HL-60 (cell line): ENCODE data around the gene PCDHA4.
"Not testable (repeated sequence)": the region's sequence is repeated elsewhere in the genome, so short reads cannot be mapped to it uniquely, and the experiment has no call there.

Source experiments
- DNase-seq, 2 experiments: peaks; one replicate each; pipeline ENCODE4 v3.0.0-alpha.2; 2010 to 2020; ENCODE audit warnings: low read depth in 1 of 2, low spot score in 1 of 2
- H3K27ac ChIP-seq: fragments of 250-450 bp; sonication (Bioruptor Pico); replicated peaks from 2 replicates; pipeline ENCODE4 v1.5.1; 2020; ENCODE audit warnings: mild to moderate bottlenecking, moderate library complexity
- H3K27me3 ChIP-seq: fragments of 250-450 bp; sonication (Bioruptor Pico); 2 replicates; pipeline ENCODE4 v1.5.1; 2021; ENCODE audit warnings: mild to moderate bottlenecking, moderate library complexity; ENCODE audit not compliant: insufficient read depth, poor library complexity, severe bottlenecking
- H3K4me3 ChIP-seq: replicated peaks from 2 replicates; pipeline ENCODE4 v1.5.1; 2011; ENCODE audit warnings: mild to moderate bottlenecking, control low read depth, low read length; ENCODE audit not compliant: insufficient read depth
- GABPA ChIP-seq: IDR thresholded peaks from 2 replicates; pipeline ENCODE4 v1.6.1; 2012; ENCODE audit warnings: low read depth
- POLR2AphosphoS5 ChIP-seq: IDR thresholded peaks from 2 replicates; pipeline ENCODE4 v1.6.1; 2012; ENCODE audit warnings: low read depth
- SPI1 ChIP-seq: IDR thresholded peaks from 2 replicates; pipeline ENCODE4 v1.6.1; 2012; ENCODE audit warnings: low read depth, mild to moderate bottlenecking, borderline replicate concordance
- TF ChIP-seq, protein P1 (sequence below): IDR thresholded peaks from one replicate; pipeline ENCODE4 v1.5.1; 2011; ENCODE audit warnings: low read length, control low read depth, inconsistent platforms; ENCODE audit not compliant: insufficient read depth
- TF ChIP-seq, protein P2 (sequence below): IDR thresholded peaks from 2 replicates; pipeline ENCODE4 v1.6.1; 2012; ENCODE audit warnings: low read depth; ENCODE audit not compliant: insufficient replicate concordance

The PCDHA4 gene

DNA sequence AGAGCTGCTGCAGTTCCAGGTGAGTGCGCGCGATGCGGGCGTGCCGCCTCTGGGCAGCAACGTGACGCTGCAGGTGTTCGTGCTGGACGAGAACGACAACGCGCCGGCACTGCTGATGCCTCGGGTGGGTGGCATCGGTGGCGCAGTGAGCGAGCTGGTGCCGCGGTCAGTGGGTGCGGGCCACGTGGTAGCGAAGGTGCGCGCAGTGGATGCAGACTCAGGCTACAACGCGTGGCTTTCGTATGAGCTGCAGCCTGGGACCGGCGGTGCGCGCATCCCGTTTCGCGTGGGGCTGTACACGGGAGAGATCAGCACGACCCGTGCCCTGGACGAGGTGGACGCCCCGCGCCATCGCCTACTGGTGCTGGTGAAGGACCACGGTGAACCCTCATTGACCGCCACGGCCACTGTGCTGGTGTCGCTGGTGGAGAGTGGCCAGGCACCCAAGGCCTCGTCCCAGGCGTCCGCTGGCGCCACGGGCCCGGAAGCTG, 4.0 kb upstream of the PCDHA4 start:
- Histone ChIP-seq H3K27me3 (no peaks in the 10 kb centered on the region), H3K4me3 (no peak overlapping the region), H3K27ac (no peak overlapping the region)
- TF ChIP-seq, protein P1, sequence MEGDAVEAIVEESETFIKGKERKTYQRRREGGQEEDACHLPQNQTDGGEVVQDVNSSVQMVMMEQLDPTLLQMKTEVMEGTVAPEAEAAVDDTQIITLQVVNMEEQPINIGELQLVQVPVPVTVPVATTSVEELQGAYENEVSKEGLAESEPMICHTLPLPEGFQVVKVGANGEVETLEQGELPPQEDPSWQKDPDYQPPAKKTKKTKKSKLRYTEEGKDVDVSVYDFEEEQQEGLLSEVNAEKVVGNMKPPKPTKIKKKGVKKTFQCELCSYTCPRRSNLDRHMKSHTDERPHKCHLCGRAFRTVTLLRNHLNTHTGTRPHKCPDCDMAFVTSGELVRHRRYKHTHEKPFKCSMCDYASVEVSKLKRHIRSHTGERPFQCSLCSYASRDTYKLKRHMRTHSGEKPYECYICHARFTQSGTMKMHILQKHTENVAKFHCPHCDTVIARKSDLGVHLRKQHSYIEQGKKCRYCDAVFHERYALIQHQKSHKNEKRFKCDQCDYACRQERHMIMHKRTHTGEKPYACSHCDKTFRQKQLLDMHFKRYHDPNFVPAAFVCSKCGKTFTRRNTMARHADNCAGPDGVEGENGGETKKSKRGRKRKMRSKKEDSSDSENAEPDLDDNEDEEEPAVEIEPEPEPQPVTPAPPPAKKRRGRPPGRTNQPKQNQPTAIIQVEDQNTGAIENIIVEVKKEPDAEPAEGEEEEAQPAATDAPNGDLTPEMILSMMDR = no peak
- no peak for TF ChIP-seq POLR2AphosphoS5
- TF ChIP-seq SPI1 = no peak
- TF ChIP-seq, protein P2, sequence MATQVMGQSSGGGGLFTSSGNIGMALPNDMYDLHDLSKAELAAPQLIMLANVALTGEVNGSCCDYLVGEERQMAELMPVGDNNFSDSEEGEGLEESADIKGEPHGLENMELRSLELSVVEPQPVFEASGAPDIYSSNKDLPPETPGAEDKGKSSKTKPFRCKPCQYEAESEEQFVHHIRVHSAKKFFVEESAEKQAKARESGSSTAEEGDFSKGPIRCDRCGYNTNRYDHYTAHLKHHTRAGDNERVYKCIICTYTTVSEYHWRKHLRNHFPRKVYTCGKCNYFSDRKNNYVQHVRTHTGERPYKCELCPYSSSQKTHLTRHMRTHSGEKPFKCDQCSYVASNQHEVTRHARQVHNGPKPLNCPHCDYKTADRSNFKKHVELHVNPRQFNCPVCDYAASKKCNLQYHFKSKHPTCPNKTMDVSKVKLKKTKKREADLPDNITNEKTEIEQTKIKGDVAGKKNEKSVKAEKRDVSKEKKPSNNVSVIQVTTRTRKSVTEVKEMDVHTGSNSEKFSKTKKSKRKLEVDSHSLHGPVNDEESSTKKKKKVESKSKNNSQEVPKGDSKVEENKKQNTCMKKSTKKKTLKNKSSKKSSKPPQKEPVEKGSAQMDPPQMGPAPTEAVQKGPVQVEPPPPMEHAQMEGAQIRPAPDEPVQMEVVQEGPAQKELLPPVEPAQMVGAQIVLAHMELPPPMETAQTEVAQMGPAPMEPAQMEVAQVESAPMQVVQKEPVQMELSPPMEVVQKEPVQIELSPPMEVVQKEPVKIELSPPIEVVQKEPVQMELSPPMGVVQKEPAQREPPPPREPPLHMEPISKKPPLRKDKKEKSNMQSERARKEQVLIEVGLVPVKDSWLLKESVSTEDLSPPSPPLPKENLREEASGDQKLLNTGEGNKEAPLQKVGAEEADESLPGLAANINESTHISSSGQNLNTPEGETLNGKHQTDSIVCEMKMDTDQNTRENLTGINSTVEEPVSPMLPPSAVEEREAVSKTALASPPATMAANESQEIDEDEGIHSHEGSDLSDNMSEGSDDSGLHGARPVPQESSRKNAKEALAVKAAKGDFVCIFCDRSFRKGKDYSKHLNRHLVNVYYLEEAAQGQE = no peak
- TF ChIP-seq GABPA = no peak
- no peak for DNase-seq

DNA sequence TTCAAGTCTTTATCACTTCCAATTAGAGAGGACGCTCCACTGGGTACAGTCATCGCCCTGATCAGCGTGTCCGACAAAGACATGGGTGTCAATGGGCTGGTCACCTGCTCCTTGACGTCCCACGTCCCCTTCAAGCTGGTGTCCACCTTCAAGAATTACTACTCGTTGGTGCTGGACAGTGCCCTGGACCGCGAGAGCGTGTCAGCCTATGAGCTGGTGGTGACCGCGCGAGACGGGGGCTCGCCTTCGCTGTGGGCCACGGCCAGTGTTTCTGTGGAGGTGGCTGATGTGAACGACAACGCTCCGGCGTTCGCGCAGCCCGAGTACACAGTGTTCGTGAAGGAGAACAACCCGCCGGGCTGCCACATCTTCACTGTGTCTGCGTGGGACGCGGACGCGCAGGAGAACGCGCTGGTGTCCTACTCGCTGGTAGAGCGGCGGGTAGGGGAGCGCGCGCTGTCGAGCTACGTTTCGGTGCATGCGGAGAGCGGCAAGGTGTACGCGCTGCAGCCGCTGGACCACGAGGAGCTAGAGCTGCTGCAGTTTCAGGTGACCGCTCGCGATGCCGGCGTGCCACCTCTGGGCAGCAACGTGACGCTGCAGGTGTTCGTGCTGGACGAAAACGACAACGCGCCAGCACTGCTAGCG, 1.5 kb downstream of the PCDHA4 start:
- not testable (repeated sequence) for H3K4me3 ChIP-seq, DNase-seq, H3K27ac ChIP-seq, H3K27me3 ChIP-seq

DNA sequence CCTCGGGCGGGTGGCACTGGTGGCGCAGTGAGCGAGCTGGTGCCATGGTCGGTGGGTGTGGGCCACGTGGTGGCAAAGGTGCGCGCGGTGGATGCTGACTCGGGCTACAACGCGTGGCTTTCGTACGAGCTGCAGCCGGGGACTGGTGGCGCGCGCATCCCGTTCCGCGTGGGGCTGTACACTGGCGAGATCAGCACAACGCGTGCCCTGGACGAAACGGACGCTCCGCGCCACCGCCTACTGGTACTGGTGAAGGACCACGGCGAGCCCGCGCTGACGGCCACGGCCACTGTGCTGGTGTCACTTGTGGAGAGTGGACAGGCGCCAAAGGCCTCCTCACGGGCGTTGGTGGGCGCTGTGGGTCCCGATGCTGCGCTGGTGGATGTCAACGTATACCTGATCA, 2.0 kb downstream of the PCDHA4 start:
- H3K27me3 ChIP-seq = no peaks in the 10 kb centered on the region
- DNase-seq = no peak
- no peak overlapping the region for H3K27ac ChIP-seq
- no peak overlapping the region for H3K4me3 ChIP-seq
- TF ChIP-seq, protein P2 = no peak
- no peak for TF ChIP-seq POLR2AphosphoS5

DNA sequence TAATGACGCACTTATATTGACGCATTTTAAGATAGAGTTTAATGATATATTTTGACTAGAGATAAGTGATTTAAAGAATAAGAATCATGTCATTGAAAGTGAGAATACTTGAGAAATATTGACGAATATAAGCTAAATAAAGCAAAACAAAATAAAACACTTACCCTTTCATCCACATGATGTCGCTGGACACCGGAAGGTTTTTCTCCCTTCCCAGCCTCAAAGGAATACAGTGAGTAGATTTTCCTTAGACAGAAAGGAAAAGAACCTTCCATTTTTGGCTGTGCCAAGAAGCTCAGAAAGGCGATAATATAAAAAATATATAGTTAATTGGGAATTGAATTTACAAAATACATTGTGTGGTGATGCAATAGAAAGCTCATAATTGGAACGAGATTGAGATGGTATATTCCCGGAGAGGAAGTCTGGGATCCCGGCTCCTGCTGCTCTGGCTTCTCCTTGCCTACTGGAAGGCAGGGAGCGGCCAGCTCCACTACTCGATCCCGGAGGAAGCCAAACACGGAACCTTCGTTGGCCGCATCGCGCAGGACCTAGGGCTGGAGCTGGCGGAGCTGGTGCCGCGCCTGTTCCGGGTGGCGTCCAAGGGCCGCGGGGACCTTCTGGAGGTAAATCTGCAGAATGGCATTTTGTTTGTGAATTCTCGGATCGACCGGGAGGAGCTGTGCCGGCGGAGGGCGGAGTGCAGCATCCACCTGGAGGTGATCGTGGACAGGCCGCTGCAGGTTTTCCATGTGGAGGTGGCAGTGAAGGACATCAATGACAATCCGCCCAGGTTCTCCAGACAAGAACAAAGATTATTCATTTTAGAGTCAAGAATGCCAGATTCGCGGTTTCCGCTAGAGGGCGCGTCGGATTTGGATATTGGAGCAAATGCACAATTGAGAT, 14.8 kb downstream of the PCDHA4 start, which contains the start of gene PCDHA5:
Gene PCDHA5 (plus strand): TSS at position 239 of the 906 bp plus-strand sequence.
- no peak for DNase-seq
- H3K27me3 ChIP-seq = no peaks in the 10 kb centered on the region
- H3K27ac ChIP-seq = no peak within 1 kb of the TSS
- no peak within 1 kb of the TSS for H3K4me3 ChIP-seq
- TF ChIP-seq POLR2AphosphoS5 (no peak), GABPA (no peak), SPI1 (no peak)
- TF ChIP-seq, protein P2 = no peak
- TF ChIP-seq, protein P1 = peak; percentile 22
